Spinal cord (tissue), 10 donors: Measurements from ENCODE around the gene CARD14. TPM values are rescaled to one million over a fixed set of nuclear protein-coding genes. Genes with fewer than 3 reads are reported as not detected.

Experiments
- DNase-seq, 6 donors: peaks; one replicate each; pipeline versions ENCODE4 v3.0.0 to v3.0.0-alpha.2; 2013 to 2015; ENCODE audit warnings: low spot score in 6 of 6, low read depth in 4 of 6
- H3K27ac ChIP-seq: one replicate; pipeline ENCODE4 v1.5.1; 2013; ENCODE audit warnings: low read depth, low read length, control low read depth
- H3K27me3 ChIP-seq: one replicate; pipeline ENCODE4 v1.6.1; 2013; ENCODE audit warnings: low read length; ENCODE audit not compliant: control insufficient read depth, insufficient read depth
- H3K36me3 ChIP-seq: one replicate; pipeline ENCODE4 v1.6.1; 2013; ENCODE audit warnings: low read length; ENCODE audit not compliant: control insufficient read depth, insufficient read depth
- H3K4me1 ChIP-seq: one replicate; pipeline ENCODE4 v1.6.1; 2013; ENCODE audit warnings: low read length; ENCODE audit not compliant: control insufficient read depth, insufficient read depth
- H3K4me3 ChIP-seq: one replicate; pipeline ENCODE4 v1.5.1; 2013; ENCODE audit warnings: low read depth, low read length, control low read depth
- H3K9me3 ChIP-seq: one replicate; pipeline ENCODE4 v1.6.1; 2013; ENCODE audit warnings: low read length; ENCODE audit not compliant: control insufficient read depth, insufficient read depth
- WGBS: methylation state at CpG from one replicate; pipeline ENCODE4 v1.1.5; 2013; ENCODE audit warnings: missing lambda C conversion rate; ENCODE audit not compliant: insufficient coverage; 5-methylcytosine and 5-hydroxymethylcytosine counted together
- polyA plus RNA-seq, 2 donors: library from polyadenylated mRNA; unstranded; fragments of 120-200 nt; gene quantifications; one replicate each; pipeline ENCODE4 v1.2.1, GENCODE V29; 2013; ENCODE audit not compliant: insufficient read length in 2 of 2
- total RNA-seq, 2 donors: library from RNA; depleted of rRNA in 1 of 2; stranded (reverse); fragments of 120-200 nt in 1 of 2; fragments of >200 nt in 1 of 2; gene quantifications; one replicate each; pipeline versions ENCODE4 v1.2.3 to v1.2.4, GENCODE V29; 2013 to 2014
- donor health status: healthy.

CARD14 gene
- total and polyA plus RNA-seq, 4 donors = 0.28 to 3.1 (median 0.88) TPM

GRCh38 chr17:80204626-80205468 lies 35.0 kb downstream of the CARD14 start:
- no peaks in the 10 kb centered on the region for H3K27me3 ChIP-seq
- no peaks in the 10 kb centered on the region for H3K4me1 ChIP-seq
- H3K27ac ChIP-seq = no peak overlapping the region
- H3K4me3 ChIP-seq = no peak overlapping the region
- no peak for DNase-seq
- H3K36me3 ChIP-seq = peaks cover 54% of the 10 kb centered on the region
- 77% methylated on average over 13 of the region's 19 CpGs for WGBS
- no peaks in the 10 kb centered on the region for H3K9me3 ChIP-seq

DNA sequence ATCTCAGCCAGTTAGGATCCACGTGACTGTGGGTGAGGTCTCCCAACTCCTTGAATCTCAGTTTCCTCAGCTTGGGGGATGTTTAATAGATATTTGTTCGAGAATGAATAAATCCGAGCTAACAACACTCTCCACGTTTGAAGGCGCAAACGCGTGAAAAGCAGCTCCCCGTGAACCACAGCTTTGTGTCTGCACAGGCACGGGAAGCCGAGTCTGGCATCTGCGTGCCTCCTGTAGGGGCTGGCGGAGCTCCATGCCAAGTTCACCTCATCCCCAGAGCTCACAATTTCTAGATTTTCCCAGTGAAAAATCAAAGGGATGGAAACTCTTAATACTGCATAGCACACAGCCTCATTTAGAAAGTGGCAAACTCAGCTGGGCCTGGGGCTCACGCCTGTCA lies 36.0 kb downstream of the CARD14 start:
- no peak overlapping the region for H3K27ac ChIP-seq
- peaks cover 64% of the 10 kb centered on the region for H3K36me3 ChIP-seq
- H3K4me3 ChIP-seq = no peak overlapping the region
- H3K9me3 ChIP-seq = no peaks in the 10 kb centered on the region
- no peaks in the 10 kb centered on the region for H3K27me3 ChIP-seq
- WGBS = 69% methylated on average over 10 of the region's 13 CpGs
- DNase-seq = peak in 1 of 6 donors; percentile 21
- H3K4me1 ChIP-seq = no peaks in the 10 kb centered on the region

GRCh38 chr17:80208050-80208449 lies 38.2 kb downstream of the CARD14 start:
- Histone ChIP-seq H3K27me3 (no peaks in the 10 kb centered on the region), H3K27ac (no peak overlapping the region), H3K4me1 (no peaks in the 10 kb centered on the region), H3K4me3 (no peak overlapping the region), H3K9me3 (no peaks in the 10 kb centered on the region), H3K36me3 (peaks cover 83% of the 10 kb centered on the region)
- DNase-seq = no peak
- 95% methylated on average over 15 of the region's 16 CpGs for WGBS

DNA sequence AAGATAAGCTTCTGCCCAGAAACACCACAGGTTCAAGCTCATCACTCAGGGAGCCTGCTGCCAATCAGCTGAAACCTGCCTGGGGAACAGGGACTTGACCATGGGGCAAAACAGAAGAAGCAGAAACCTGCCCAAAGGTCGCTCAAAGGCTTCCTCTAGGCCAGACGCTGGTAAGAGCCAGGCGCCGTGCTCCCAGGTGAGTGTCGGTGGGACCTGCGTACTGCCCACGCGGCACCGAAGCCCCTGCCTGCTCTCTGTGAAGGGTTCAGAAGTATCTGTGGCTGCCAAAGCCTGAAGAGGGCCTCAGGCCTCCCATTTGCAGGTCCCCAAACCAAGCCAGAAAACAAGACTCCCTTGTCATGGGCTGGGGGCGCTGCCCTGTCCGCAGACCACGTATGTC lies 39.9 kb downstream of the CARD14 start:
- Histone ChIP-seq H3K4me1 (no peaks in the 10 kb centered on the region), H3K9me3 (no peaks in the 10 kb centered on the region), H3K36me3 (peaks cover 88% of the 10 kb centered on the region), H3K27me3 (no peaks in the 10 kb centered on the region), H3K27ac (no peak overlapping the region), H3K4me3 (no peak overlapping the region)
- 97% methylated on average over 11 of the region's 12 CpGs for WGBS
- no peak for DNase-seq

- no peaks in the 10 kb centered on the region for H3K9me3 ChIP-seq
Measured at GRCh38 chr17:80210348-80211108, 40.7 kb downstream of the CARD14 start.

GRCh38 chr17:80212109-80212508 lies 42.3 kb downstream of the CARD14 start:
- H3K36me3 ChIP-seq = peaks cover 96% of the 10 kb centered on the region
- H3K27ac ChIP-seq = no peak overlapping the region
- 91% methylated on average over 22 of the region's 22 CpGs for WGBS
- H3K4me3 ChIP-seq = no peak overlapping the region
- H3K4me1 ChIP-seq = no peaks in the 10 kb centered on the region
- DNase-seq = no peak
- no peaks in the 10 kb centered on the region for H3K27me3 ChIP-seq
- H3K9me3 ChIP-seq = no peaks in the 10 kb centered on the region

More at GRCh38 chr17:80210348-80211108, 40.7 kb downstream of the CARD14 start:
- WGBS = 96% methylated on average over 47 of the region's 47 CpGs
- Histone ChIP-seq H3K4me1 (no peaks in the 10 kb centered on the region), H3K36me3 (peaks cover 88% of the 10 kb centered on the region), H3K27ac (no peak overlapping the region), H3K4me3 (no peak overlapping the region), H3K27me3 (no peaks in the 10 kb centered on the region)
- no peak for DNase-seq

DNA sequence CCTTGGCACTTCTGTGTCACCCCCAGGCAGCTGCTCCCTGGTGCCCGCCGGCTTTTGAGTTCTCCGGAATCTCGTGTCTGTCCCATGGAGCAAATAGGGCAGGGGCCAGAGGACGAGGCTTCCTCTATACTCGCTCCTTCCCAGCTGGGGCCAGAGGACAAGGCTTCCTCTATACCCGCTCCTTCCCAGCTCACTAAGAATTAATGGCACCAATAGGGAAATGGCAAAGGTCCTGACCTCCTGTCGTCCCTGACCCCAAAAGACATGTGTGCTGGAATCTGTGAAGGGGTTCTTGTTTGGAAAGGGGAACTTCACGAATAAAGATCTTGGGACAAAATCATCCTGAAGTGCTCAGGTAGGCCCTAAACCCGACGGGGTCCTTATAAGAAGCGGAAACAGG lies 42.7 kb downstream of the CARD14 start:
- 89% methylated on average over 10 of the region's 12 CpGs for WGBS
- Histone ChIP-seq H3K9me3 (no peaks in the 10 kb centered on the region), H3K27me3 (no peaks in the 10 kb centered on the region), H3K4me1 (no peaks in the 10 kb centered on the region), H3K36me3 (peaks cover 98% of the 10 kb centered on the region), H3K27ac (no peak overlapping the region), H3K4me3 (no peak overlapping the region)
- no peak for DNase-seq

- no peaks in the 10 kb centered on the region for H3K4me1 ChIP-seq
- no peaks in the 10 kb centered on the region for H3K9me3 ChIP-seq
- no peaks in the 10 kb centered on the region for H3K27me3 ChIP-seq
- DNase-seq = no peak
- peak overlapping the region; percentile 15 for H3K27ac ChIP-seq
- WGBS = 88% methylated on average over 14 of the region's 19 CpGs
- H3K4me3 ChIP-seq = no peak overlapping the region
- peaks cover 98% of the 10 kb centered on the region for H3K36me3 ChIP-seq
Measured at GRCh38 chr17:80212962-80213642, 43.3 kb downstream of the CARD14 start.

- 97% methylated on average over 17 of the region's 17 CpGs for WGBS
- Histone ChIP-seq H3K9me3 (no peaks in the 10 kb centered on the region), H3K27ac (peak overlapping the region; percentile 15), H3K4me3 (no peak overlapping the region), H3K4me1 (no peaks in the 10 kb centered on the region), H3K27me3 (no peaks in the 10 kb centered on the region), H3K36me3 (peaks cover 93% of the 10 kb centered on the region)
- no peak for DNase-seq
Measured at GRCh38 chr17:80213643-80213975, 43.8 kb downstream of the CARD14 start.
